Measurements from ENCODE around the gene FGF2. TPM values are rescaled to one million over a fixed set of nuclear protein-coding genes. Genes with fewer than 3 reads are reported as not detected.
A peak's percentile ranks its signal among the peaks of the same experiment; 100 is the strongest.

The FGF2 gene
- total RNA-seq, 1 experiment from 2014 or later: 99.0 TPM

DNA sequence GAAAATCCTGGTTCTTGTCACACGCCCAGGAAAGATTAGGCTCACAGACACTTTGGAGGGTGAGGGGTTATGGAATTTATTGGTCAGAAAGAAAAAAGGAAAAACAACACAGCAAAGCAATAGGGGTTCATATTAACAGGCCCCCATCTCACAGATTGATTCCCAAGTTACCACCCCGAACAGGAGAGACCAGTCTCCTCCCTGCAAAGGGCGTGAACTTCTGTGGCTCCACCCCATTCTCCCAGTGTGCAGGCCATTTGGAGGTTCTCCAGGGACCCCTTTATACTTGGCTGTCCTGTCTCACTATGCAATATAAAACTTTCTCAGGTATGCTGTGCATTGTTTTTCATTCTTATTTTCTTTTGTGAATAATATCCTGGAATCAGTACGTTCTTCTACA lies 7.4 kb downstream of the FGF2 start:
- no CpG with 5 or more reads among the region's 4 CpGs for WGBS (ENCODE audit: extremely low coverage, insufficient read length, low lambda C conversion rate)
- H3K4me3 Mint-ChIP-seq: no peak overlapping the region
- H3T11ph ChIP-seq (ENCODE audit: low read length): no peak overlapping the region
- H3K9me3 Mint-ChIP-seq: no peaks in the 10 kb centered on the region
- no peak overlapping the region for H4K8ac ChIP-seq (replicated peaks; ENCODE audit: insufficient read length, low read depth, low read length)
- no peak overlapping the region for H3K56ac ChIP-seq (ENCODE audit: insufficient read length, low read depth, low read length)
- H2BK20ac ChIP-seq (ENCODE audit: low read depth, low read length, poor library complexity, severe bottlenecking): no peak overlapping the region
- no peak overlapping the region for H3K27ac ChIP-seq (ENCODE audit: insufficient read length, low read depth, low read length)
- no peak overlapping the region for H2AK5ac ChIP-seq (ENCODE audit: insufficient read length, low read length)
- H4K5ac ChIP-seq (ENCODE audit: insufficient read length, low read depth, low read length): no peak overlapping the region
- H3K4me1 ChIP-seq (ENCODE audit: insufficient read depth, low read length): peaks cover 5% of the 10 kb centered on the region; the same call in 1 of the 2 replicates
- no peak for DNase-seq
- H3K23me2 ChIP-seq (ENCODE audit: insufficient read length, low read depth, low read length, poor library complexity, severe bottlenecking): peaks cover 3% of the 10 kb centered on the region
- H2BK5ac ChIP-seq (ENCODE audit: insufficient read length, low read length): no peak overlapping the region
- no peak overlapping the region for H3K23ac ChIP-seq (ENCODE audit: insufficient read length, low read depth, low read length)
- no peaks in the 10 kb centered on the region for H3K27me3 ChIP-seq (ENCODE audit: insufficient read depth, low read length)
- no peaks in the 10 kb centered on the region for H3K9me3 ChIP-seq (ENCODE audit: control insufficient read depth, low read depth, low read length)
- H3K4me2 ChIP-seq (ENCODE audit: insufficient read depth, insufficient read length, low read length): no peak overlapping the region
- peak overlapping the region in 2 of 3 experiments; percentile 18 to 33; a peak in 2 of 7 replicates for H3K27ac Mint-ChIP-seq
- peaks cover 17 to 57% (median 46%) of the 10 kb centered on the region in 3 experiments for H3K36me3 Mint-ChIP-seq (ENCODE audit: insufficient read depth in 1 of 3, low read depth in 3 of 3)
- H3K27me3 Mint-ChIP-seq (ENCODE audit: low read depth): no peaks in the 10 kb centered on the region
- TF ChIP-seq, protein P1, sequence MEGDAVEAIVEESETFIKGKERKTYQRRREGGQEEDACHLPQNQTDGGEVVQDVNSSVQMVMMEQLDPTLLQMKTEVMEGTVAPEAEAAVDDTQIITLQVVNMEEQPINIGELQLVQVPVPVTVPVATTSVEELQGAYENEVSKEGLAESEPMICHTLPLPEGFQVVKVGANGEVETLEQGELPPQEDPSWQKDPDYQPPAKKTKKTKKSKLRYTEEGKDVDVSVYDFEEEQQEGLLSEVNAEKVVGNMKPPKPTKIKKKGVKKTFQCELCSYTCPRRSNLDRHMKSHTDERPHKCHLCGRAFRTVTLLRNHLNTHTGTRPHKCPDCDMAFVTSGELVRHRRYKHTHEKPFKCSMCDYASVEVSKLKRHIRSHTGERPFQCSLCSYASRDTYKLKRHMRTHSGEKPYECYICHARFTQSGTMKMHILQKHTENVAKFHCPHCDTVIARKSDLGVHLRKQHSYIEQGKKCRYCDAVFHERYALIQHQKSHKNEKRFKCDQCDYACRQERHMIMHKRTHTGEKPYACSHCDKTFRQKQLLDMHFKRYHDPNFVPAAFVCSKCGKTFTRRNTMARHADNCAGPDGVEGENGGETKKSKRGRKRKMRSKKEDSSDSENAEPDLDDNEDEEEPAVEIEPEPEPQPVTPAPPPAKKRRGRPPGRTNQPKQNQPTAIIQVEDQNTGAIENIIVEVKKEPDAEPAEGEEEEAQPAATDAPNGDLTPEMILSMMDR (conservative IDR thresholded peaks at IDR 0.05): no peak
- H2AFZ ChIP-seq (ENCODE audit: low read length): no peak overlapping the region
- peaks cover 2% of the 10 kb centered on the region for H3K79me1 ChIP-seq (ENCODE audit: insufficient read depth, low read depth, low read length, poor library complexity, severe bottlenecking)
- peaks cover 84% of the 10 kb centered on the region for H3K79me2 ChIP-seq (ENCODE audit: insufficient read depth, low read length)
- no peak overlapping the region for H3K18ac ChIP-seq (ENCODE audit: insufficient read length, low read depth, low read length)
- no peak overlapping the region for H4K91ac ChIP-seq (ENCODE audit: insufficient read length, low read depth, low read length)
- H3K4ac ChIP-seq (ENCODE audit: low read depth, low read length): no peak overlapping the region
- peaks cover 48 to 55% of the 10 kb centered on the region in 2 experiments for H3K4me1 Mint-ChIP-seq
- H2BK15ac ChIP-seq (ENCODE audit: low read depth, low read length): no peak overlapping the region
- no peak overlapping the region for H2BK120ac ChIP-seq (ENCODE audit: low read depth, low read length, poor library complexity, severe bottlenecking)
- no peak overlapping the region for H2BK12ac ChIP-seq (ENCODE audit: insufficient read length, low read depth, low read length)
- no peaks in the 10 kb centered on the region for H4K20me1 ChIP-seq (ENCODE audit: control insufficient read depth, insufficient read depth, insufficient read length)
- no peak overlapping the region for H3K9ac ChIP-seq (ENCODE audit: extremely low read depth, insufficient read length, low read length)
- no peak overlapping the region for H3K14ac ChIP-seq (ENCODE audit: insufficient read depth, low read length)

All from H9 (cell line).